CD14-positive monocyte (primary cell): ENCODE data around the gene ANKRD10. TPM values are rescaled to one million over a fixed set of nuclear protein-coding genes. Genes with fewer than 3 reads are reported as not detected.
A peak's percentile ranks its signal among the peaks of the same experiment; 100 is the strongest.

Experiments used
- DNase-seq, 3 donors: peaks; one replicate each; pipeline ENCODE4 v3.0.0-alpha.2; 2011 to 2022
- H2AFZ ChIP-seq: 2 replicates; pipeline ENCODE4 v1.6.0; 2012; ENCODE audit warnings: mild to moderate bottlenecking, low read depth, low read length, inconsistent platforms; ENCODE audit not compliant: insufficient read depth, poor library complexity, severe bottlenecking
- H3K27ac ChIP-seq, 2 donors: 1 replicate in 1 of 2; 2 replicates in 1 of 2; pipeline ENCODE4 v1.5.1; 2012 to 2013; ENCODE audit warnings: low read length in 2 of 2, control low read depth in 1 of 2, inconsistent platforms in 1 of 2, low read depth in 1 of 2, mild to moderate bottlenecking in 1 of 2
- H3K27me3 ChIP-seq, 2 donors: one replicate each; pipeline versions ENCODE4 v1.6.0 to v1.6.1; 2011 to 2013; ENCODE audit warnings: low read length in 2 of 2; ENCODE audit not compliant: control insufficient read depth in 2 of 2, insufficient read depth in 2 of 2
- H3K36me3 ChIP-seq, 2 donors: replicated peaks in 1 of 2; 1 replicate in 1 of 2; 2 replicates in 1 of 2; pipeline versions ENCODE4 v1.5.1 to v1.6.1; 2012 to 2013; ENCODE audit warnings: low read length in 2 of 2, control low read depth in 1 of 2, inconsistent platforms in 1 of 2, mild to moderate bottlenecking in 1 of 2; ENCODE audit not compliant: insufficient read depth in 2 of 2, control insufficient read depth in 1 of 2
- H3K4me1 ChIP-seq, 2 donors: 1 replicate in 1 of 2; 2 replicates in 1 of 2; pipeline versions ENCODE4 v1.5.1 to v1.6.1; 2012 to 2013; ENCODE audit warnings: low read length in 2 of 2, control low read depth in 1 of 2, inconsistent platforms in 1 of 2, mild to moderate bottlenecking in 1 of 2, moderate library complexity in 1 of 2; ENCODE audit not compliant: insufficient read depth in 2 of 2, control insufficient read depth in 1 of 2
- H3K4me2 ChIP-seq: replicated peaks from 2 replicates; pipeline ENCODE3; 2012; ENCODE audit warnings: low read length, moderate library complexity, mild to moderate bottlenecking; ENCODE audit not compliant: poor library complexity, severe bottlenecking; ENCODE audit errors: extremely low read depth
- H3K4me3 ChIP-seq, 3 experiments: fragments of 200-600 bp in 1 of 3; sonication (generic) in 1 of 3; replicated peaks in 1 of 3; 1 replicate in 2 of 3; 2 replicates in 1 of 3; pipeline ENCODE4 v1.5.1; 2011 to 2013; ENCODE audit warnings: low read length in 3 of 3, mild to moderate bottlenecking in 3 of 3, control low read depth in 2 of 3, low read depth in 2 of 3, inconsistent platforms in 1 of 3, moderate library complexity in 1 of 3
- H3K79me2 ChIP-seq: 2 replicates; pipeline ENCODE4 v1.6.0; 2012; ENCODE audit warnings: mild to moderate bottlenecking, control low read depth, inconsistent platforms, low read length, moderate library complexity; ENCODE audit not compliant: insufficient read depth
- H3K9ac ChIP-seq: 2 replicates; pipeline ENCODE4 v1.6.0; 2017; ENCODE audit warnings: low read length, mild to moderate bottlenecking; ENCODE audit not compliant: insufficient read depth, poor library complexity, severe bottlenecking
- H3K9me3 ChIP-seq, 2 donors: replicated peaks in 1 of 2; 1 replicate in 1 of 2; 2 replicates in 1 of 2; pipeline versions ENCODE4 v1.5.1 to v1.6.1; 2012 to 2013; ENCODE audit warnings: low read length in 2 of 2, control low read depth in 1 of 2; ENCODE audit not compliant: control insufficient read depth in 1 of 2, insufficient read depth in 1 of 2
- H4K20me1 ChIP-seq: 2 replicates; pipeline ENCODE4 v1.6.0; 2012; ENCODE audit warnings: mild to moderate bottlenecking, low read length, control low read depth, moderate library complexity; ENCODE audit not compliant: insufficient read depth
- H3K27ac Mint-ChIP-seq, 7 donors: one replicate each; pipeline ENCODE4 v1.8.0; 2020; ENCODE audit warnings: mild to moderate bottlenecking in 7 of 7, mixed read lengths in 7 of 7, moderate library complexity in 6 of 7, inconsistent platforms in 2 of 7
- H3K27me3 Mint-ChIP-seq, 3 donors: one replicate each; pipeline ENCODE4 v1.8.0; 2021 to 2022; ENCODE audit warnings: low read depth in 3 of 3, mild to moderate bottlenecking in 3 of 3, mixed read lengths in 3 of 3, moderate library complexity in 3 of 3, inconsistent platforms in 1 of 3
- H3K36me3 Mint-ChIP-seq, 2 donors: one replicate each; pipeline ENCODE4 v1.8.0; 2020; ENCODE audit warnings: mixed read lengths in 2 of 2, inconsistent platforms in 1 of 2, mild to moderate bottlenecking in 1 of 2
- H3K4me1 Mint-ChIP-seq: one replicate; pipeline ENCODE4 v1.8.0; 2020; ENCODE audit warnings: mild to moderate bottlenecking, mixed read lengths
- H3K4me3 Mint-ChIP-seq, 2 donors: one replicate each; pipeline ENCODE4 v1.8.0; 2020; ENCODE audit warnings: mild to moderate bottlenecking in 2 of 2, mixed read lengths in 2 of 2, moderate library complexity in 1 of 2
- H3K9me3 Mint-ChIP-seq, 7 donors: one replicate each; pipeline ENCODE4 v1.8.0; 2020 to 2022; ENCODE audit warnings: mixed read lengths in 7 of 7, mild to moderate bottlenecking in 6 of 7, moderate library complexity in 6 of 7, inconsistent platforms in 2 of 7
- CTCF ChIP-seq: fragments of 200-600 bp; IDR thresholded peaks from one replicate; pipeline ENCODE4 v1.8.0; 2022; ENCODE audit warnings: antibody characterized with exemption, mild to moderate bottlenecking
- WGBS: methylation state at CpG from one replicate; pipeline ENCODE4 v1.1.5; 2013; ENCODE audit warnings: missing lambda C conversion rate; ENCODE audit not compliant: insufficient coverage; 5-methylcytosine and 5-hydroxymethylcytosine counted together
- intact Hi-C, 2 donors: fragments of 100-400 bp; cut with micrococcal nuclease; formaldehyde crosslinking; loops; one replicate each; pipeline versions ENCODE4 v1.15.0 to v1.15.1; 2023
- polyA plus RNA-seq, 3 donors: library from polyadenylated mRNA; depleted of rRNA in 1 of 3; unstranded in 2 of 3; stranded (reverse) in 1 of 3; fragments of 300-500 nt in 2 of 3; fragments of >200 nt in 1 of 3; fragmentation: Illumina TruSeq in 2 of 3; gene quantifications; 1 replicate in 2 of 3; 2 replicates in 1 of 3; pipeline ENCODE4 v1.2.3, GENCODE V29; 2012 to 2021

The ANKRD10 gene
- polyA plus RNA-seq, 3 donors, result 30.5 to 79.9 (median 37.2) TPM

GRCh38 chr13:110897014-110897413, 17.9 kb downstream of the ANKRD10 start:
- no peaks in the 10 kb centered on the region for H3K9me3 Mint-ChIP-seq
- H3K4me3 Mint-ChIP-seq, result no peak overlapping the region
- H3K4me1 ChIP-seq, result no peaks in the 10 kb centered on the region
- H3K36me3 Mint-ChIP-seq, result peaks cover 50 to 68% of the 10 kb centered on the region in 2 donors
- H3K27me3 Mint-ChIP-seq, result no peaks in the 10 kb centered on the region
- H3K4me2 ChIP-seq, result no peak overlapping the region
- no peaks in the 10 kb centered on the region for H3K4me1 Mint-ChIP-seq
- H3K27me3 ChIP-seq, result no peaks in the 10 kb centered on the region
- WGBS, result no CpG with 5 or more reads among the region's 1 CpG
- H4K20me1 ChIP-seq, result peaks cover 51% of the 10 kb centered on the region
- DNase-seq, result no peak
- no peak overlapping the region for H3K27ac ChIP-seq
- H3K9ac ChIP-seq, result no peak overlapping the region
- no peak overlapping the region for H2AFZ ChIP-seq
- H3K4me3 ChIP-seq, result no peak overlapping the region
- H3K79me2 ChIP-seq, result no peaks in the 10 kb centered on the region
- peaks cover 35 to 87% of the 10 kb centered on the region in 2 donors for H3K36me3 ChIP-seq
- intact Hi-C loops, result no loop called here
- H3K9me3 ChIP-seq, result no peaks in the 10 kb centered on the region
- H3K27ac Mint-ChIP-seq, result peak overlapping the region in 1 of 7 donors; percentile 57
- TF ChIP-seq CTCF, result no peak

- H3K36me3 ChIP-seq, result peaks cover 26 to 61% of the 10 kb centered on the region in 2 donors
- WGBS, result 100% methylated on average over 1 of the region's 2 CpGs
Observed at GRCh38 chr13:110894086-110894485, 20.8 kb downstream of the ANKRD10 start.

More at GRCh38 chr13:110894086-110894485, 20.8 kb downstream of the ANKRD10 start:
- Histone ChIP-seq H3K4me2 (no peak overlapping the region), H3K4me1 (peaks cover 0 to 3% of the 10 kb centered on the region in 2 donors), H3K9ac (no peak overlapping the region), H3K9me3 (no peaks in the 10 kb centered on the region), H3K27me3 (no peaks in the 10 kb centered on the region), H3K79me2 (no peaks in the 10 kb centered on the region), H2AFZ (no peak overlapping the region), H3K4me3 (no peak overlapping the region), H3K27ac (no peak overlapping the region), H4K20me1 (peaks cover 30% of the 10 kb centered on the region)
- H3K27me3 Mint-ChIP-seq, result no peaks in the 10 kb centered on the region
- peaks cover 38 to 61% of the 10 kb centered on the region in 2 donors for H3K36me3 Mint-ChIP-seq
- H3K27ac Mint-ChIP-seq, result no peak overlapping the region
- peaks cover 8% of the 10 kb centered on the region for H3K4me1 Mint-ChIP-seq
- no peak for TF ChIP-seq CTCF
- intact Hi-C loops, result no loop called here
- H3K4me3 Mint-ChIP-seq, result no peak overlapping the region
- H3K9me3 Mint-ChIP-seq, result no peaks in the 10 kb centered on the region
- no peak for DNase-seq
